GM06990 (cell line): ENCODE results near the gene COPG1.

Experiments
- DNase-seq: peaks from one replicate; pipeline ENCODE4 v3.0.0-alpha.2; 2011; ENCODE audit not compliant: insufficient read length; ENCODE audit errors: extremely low read depth
- H3K27me3 ChIP-seq: replicated peaks from 2 replicates; pipeline ENCODE4 v1.6.0; 2011; ENCODE audit warnings: low read length; ENCODE audit not compliant: control insufficient read depth, insufficient read depth
- H3K36me3 ChIP-seq: 2 replicates; pipeline ENCODE4 v1.5.1; 2011; ENCODE audit warnings: low read length; ENCODE audit not compliant: control insufficient read depth, insufficient read depth
- H3K4me3 ChIP-seq: replicated peaks from 2 replicates; pipeline ENCODE4 v1.5.1; 2011; ENCODE audit warnings: low read depth, mild to moderate bottlenecking, control low read depth, low read length
- TF ChIP-seq, protein P1 (sequence below): IDR thresholded peaks from 2 replicates; pipeline ENCODE4 v1.5.1; 2011; ENCODE audit warnings: low read length, control low read depth, mild to moderate bottlenecking, inconsistent platforms; ENCODE audit not compliant: insufficient read depth, poor library complexity, severe bottlenecking

Gene COPG1

DNA sequence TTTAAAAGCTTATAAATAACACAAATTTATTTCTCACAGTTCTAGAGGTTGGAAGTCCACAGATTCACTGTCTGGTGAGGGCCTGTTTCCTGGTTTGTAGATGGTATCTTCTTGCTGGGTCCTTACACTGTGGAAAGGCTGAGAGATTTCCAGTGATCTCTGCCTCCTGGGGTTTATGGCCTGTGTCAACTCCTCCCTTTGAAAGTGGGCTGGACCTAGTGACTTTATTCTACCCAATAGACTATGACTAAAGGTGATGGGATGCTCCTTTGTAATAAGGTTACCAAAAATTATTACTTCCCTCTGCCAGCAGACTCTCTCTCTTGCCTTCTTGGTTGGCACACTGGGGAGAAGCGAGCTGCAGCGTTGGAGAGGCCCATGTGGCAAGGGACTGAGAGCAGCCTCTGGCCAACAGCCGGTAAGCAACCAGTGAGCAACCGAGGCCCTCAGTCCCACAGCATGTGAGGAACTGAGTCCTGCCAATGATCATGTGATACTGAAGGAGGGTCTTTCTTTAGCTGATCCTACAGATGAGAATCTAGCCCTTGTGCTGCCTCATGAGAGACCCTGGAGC lies 14.0 kb upstream of the COPG1 start:
- Histone ChIP-seq H3K4me3 (no peak overlapping the region), H3K27me3 (no peaks in the 10 kb centered on the region), H3K36me3 (no peaks in the 10 kb centered on the region)
- DNase-seq = no peak
- TF ChIP-seq, protein P1, sequence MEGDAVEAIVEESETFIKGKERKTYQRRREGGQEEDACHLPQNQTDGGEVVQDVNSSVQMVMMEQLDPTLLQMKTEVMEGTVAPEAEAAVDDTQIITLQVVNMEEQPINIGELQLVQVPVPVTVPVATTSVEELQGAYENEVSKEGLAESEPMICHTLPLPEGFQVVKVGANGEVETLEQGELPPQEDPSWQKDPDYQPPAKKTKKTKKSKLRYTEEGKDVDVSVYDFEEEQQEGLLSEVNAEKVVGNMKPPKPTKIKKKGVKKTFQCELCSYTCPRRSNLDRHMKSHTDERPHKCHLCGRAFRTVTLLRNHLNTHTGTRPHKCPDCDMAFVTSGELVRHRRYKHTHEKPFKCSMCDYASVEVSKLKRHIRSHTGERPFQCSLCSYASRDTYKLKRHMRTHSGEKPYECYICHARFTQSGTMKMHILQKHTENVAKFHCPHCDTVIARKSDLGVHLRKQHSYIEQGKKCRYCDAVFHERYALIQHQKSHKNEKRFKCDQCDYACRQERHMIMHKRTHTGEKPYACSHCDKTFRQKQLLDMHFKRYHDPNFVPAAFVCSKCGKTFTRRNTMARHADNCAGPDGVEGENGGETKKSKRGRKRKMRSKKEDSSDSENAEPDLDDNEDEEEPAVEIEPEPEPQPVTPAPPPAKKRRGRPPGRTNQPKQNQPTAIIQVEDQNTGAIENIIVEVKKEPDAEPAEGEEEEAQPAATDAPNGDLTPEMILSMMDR = no peak

DNA sequence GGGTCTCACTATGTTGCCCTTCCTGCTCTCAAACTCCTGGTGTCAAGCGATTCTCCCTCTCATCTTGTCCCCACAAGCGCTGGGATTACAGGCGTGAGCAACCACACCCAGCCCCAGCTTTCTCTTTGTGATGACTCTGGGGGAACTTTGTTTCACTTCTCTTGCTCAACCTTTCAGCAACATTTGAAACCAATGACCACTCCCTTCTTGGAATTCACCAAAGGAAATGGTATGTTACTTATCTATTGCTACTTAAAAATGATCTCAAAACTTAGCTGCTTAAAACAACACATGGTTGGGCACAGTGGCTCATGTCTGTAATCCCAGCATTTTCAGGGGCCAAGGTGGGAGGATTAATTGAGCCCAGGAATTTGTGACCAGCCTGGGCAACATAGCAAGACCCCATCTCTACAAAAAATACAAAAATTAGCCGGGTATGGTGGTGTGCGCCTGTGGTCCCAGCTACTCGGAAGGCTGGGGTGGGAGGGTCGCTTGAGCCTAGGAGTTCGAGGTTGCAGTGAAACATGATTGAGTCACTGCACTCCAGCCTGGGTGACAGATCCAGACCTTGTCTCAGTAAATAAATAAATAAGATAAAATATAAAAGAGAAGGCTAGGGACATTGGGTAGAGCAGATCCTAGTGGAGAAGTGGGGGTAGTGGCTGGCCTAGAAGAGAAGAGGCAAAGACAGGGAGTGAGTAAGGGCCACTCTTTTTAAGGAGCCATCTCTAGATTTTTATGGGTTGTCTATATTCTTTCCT lies 10.3 kb upstream of the COPG1 start:
- TF ChIP-seq, protein P1 = no peak
- H3K27me3 ChIP-seq = no peaks in the 10 kb centered on the region
- no peaks in the 10 kb centered on the region for H3K36me3 ChIP-seq
- DNase-seq = no peak
- no peak overlapping the region for H3K4me3 ChIP-seq

DNA sequence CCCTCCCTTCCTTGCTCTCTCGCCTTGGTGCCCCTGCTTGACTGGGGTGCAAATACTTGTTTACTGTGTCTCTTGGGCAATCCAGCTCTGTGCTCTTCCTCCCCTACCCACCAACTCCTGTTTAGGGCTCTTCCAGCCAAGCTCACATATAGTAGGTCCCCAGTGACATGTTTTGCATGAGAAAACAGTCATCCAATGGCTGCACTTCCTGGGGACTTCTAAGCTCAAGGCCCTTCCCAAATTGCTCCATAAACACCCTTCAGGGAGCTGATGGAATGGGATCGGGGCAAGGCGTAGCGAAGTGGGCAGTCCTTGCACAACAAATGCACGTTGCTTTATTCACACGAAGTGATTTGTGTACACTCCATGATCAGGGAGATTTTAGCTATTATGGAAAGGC lies 9.4 kb upstream of the COPG1 start:
- no peak overlapping the region for H3K4me3 ChIP-seq
- H3K36me3 ChIP-seq = no peaks in the 10 kb centered on the region
- no peaks in the 10 kb centered on the region for H3K27me3 ChIP-seq
- TF ChIP-seq, protein P1 = no peak
- DNase-seq = no peak

DNA sequence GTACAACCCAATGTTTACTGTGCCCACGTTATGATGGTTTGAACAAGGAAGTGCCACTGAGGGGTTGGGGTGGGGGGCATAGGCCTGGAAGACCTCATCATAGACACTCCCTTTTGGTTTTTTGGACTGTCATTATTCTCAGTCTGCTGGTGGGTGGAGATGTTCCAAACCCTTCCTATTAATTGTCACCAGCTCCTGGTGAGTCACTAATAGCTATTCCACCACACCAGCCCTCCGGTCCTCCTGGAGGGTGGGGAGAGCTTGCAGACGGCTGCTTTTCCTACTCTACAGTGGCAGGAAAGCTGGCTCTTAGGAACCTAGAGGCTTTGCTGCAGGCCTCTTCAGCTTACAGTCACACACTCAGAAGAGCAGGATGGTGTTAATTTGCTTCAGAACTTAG lies 9.0 kb upstream of the COPG1 start:
- DNase-seq = no peak
- TF ChIP-seq, protein P1 = no peak

DNA sequence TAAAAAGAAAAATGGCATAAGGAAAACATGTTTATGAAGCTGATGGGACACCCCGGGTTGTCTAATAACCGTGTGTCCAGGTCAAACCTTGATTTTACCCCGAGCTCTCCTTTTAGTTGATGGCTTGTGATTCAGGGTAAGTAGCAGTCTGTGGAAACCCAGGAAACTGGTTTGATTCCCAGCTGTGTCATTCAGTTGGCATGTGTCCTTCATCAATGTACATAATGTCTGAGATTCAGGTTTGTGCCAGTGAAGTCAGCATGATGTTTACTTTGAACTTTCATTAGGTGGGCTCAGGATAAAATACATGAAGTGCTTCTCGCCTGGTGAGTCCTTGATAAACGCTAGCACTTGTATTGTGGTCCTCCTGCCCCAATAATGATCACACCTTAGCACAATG lies 4.3 kb upstream of the COPG1 start:
- no peak for DNase-seq
- TF ChIP-seq, protein P1 = no peak
- no peaks in the 10 kb centered on the region for H3K36me3 ChIP-seq
- no peaks in the 10 kb centered on the region for H3K27me3 ChIP-seq
- no peak overlapping the region for H3K4me3 ChIP-seq

More for the DNA sequence above, 9.0 kb upstream of the COPG1 start:
- Histone ChIP-seq H3K27me3 (no peaks in the 10 kb centered on the region), H3K36me3 (no peaks in the 10 kb centered on the region), H3K4me3 (no peak overlapping the region)
